Esophagus muscularis mucosa (tissue), 4 donors: ENCODE data around the gene SH2D6.

Source experiments
- EP300 ChIP-seq: sonication (generic); formaldehyde crosslinking; IDR thresholded peaks from one replicate; pipeline ENCODE4 v1.6.1; 2017; ENCODE audit warnings: antibody characterized with exemption
- POLR2A ChIP-seq: fragments of 450-650 bp; IDR thresholded peaks from one replicate; pipeline ENCODE4 v1.6.1; 2017; ENCODE audit warnings: antibody characterized with exemption, moderate library complexity, mild to moderate bottlenecking, low read depth
- POLR2AphosphoS5 ChIP-seq, 2 donors: sonication (generic); formaldehyde crosslinking; IDR thresholded peaks; one replicate each; pipeline ENCODE4 v1.6.1; 2017; ENCODE audit warnings: antibody characterized with exemption in 2 of 2
- TF ChIP-seq, protein P1 (sequence below), 3 experiments: fragments of 200-600 bp in 2 of 3; fragments of 450-650 bp in 1 of 3; sonication (generic) in 2 of 3; IDR thresholded peaks; one replicate each; pipeline ENCODE4 v1.5.1; 2017 to 2019; ENCODE audit warnings: antibody characterized with exemption in 3 of 3, mild to moderate bottlenecking in 2 of 3, moderate library complexity in 1 of 3

DNA sequence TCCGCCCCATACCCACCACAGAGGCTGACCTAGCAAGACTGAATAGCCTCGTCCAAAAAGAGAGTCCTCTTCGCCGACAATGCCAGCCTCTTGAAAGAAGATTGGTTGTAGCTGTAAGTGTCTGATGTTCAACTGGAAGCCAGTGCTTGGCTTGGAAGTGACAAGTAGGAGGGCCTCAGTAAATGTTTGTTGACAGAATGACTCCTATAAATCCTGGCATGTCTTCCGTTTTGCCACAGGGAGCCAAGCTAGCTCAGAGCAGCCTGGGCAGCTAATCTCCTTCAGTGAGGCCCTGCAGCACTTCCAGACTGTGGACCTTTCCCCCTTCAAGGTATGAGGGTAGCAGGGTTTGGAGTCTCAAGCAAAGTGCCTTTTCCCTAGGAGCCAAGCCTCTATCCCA, 49.0 kb upstream of the SH2D6 start:
- TF ChIP-seq, protein P1, sequence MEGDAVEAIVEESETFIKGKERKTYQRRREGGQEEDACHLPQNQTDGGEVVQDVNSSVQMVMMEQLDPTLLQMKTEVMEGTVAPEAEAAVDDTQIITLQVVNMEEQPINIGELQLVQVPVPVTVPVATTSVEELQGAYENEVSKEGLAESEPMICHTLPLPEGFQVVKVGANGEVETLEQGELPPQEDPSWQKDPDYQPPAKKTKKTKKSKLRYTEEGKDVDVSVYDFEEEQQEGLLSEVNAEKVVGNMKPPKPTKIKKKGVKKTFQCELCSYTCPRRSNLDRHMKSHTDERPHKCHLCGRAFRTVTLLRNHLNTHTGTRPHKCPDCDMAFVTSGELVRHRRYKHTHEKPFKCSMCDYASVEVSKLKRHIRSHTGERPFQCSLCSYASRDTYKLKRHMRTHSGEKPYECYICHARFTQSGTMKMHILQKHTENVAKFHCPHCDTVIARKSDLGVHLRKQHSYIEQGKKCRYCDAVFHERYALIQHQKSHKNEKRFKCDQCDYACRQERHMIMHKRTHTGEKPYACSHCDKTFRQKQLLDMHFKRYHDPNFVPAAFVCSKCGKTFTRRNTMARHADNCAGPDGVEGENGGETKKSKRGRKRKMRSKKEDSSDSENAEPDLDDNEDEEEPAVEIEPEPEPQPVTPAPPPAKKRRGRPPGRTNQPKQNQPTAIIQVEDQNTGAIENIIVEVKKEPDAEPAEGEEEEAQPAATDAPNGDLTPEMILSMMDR (IDR thresholded peaks at IDR 0.05) = no peak
- TF ChIP-seq EP300 = no peak
- TF ChIP-seq POLR2AphosphoS5 (IDR thresholded peaks at IDR 0.05) = no peak
- no peak for TF ChIP-seq POLR2A
